ENCODE results near the gene TMEM164.

TMEM164 gene

GRCh38 chrX:110215411-110215810, 212.5 kb downstream of the TMEM164 start:
- no peak for DNase-seq

GRCh38 chrX:110216027-110216426, 213.1 kb downstream of the TMEM164 start:
- no peak for DNase-seq

- DNase-seq: no peak
These were observed 215.7 kb downstream of the TMEM164 start for GRCh38 chrX:110218591-110218990.

- DNase-seq: no peak
These were observed 217.0 kb downstream of the TMEM164 start for GRCh38 chrX:110219920-110220319.

- no peak for DNase-seq
These were observed 219.8 kb downstream of the TMEM164 start for GRCh38 chrX:110222497-110223257.

- no peak for DNase-seq
These were observed 222.2 kb downstream of the TMEM164 start for GRCh38 chrX:110224926-110225617.

- no peak for DNase-seq
These were observed 224.0 kb downstream of the TMEM164 start for GRCh38 chrX:110226931-110227330.
